ENCODE data around the gene MYO18B.

Gene MYO18B

GRCh38 chr22:25996669-25997068 lies 254.7 kb downstream of the MYO18B start:
- no peak for DNase-seq (ENCODE audit: low read depth)

- no peak for DNase-seq (ENCODE audit: low read depth)
Measured at GRCh38 chr22:25997886-25998775, 256.1 kb downstream of the MYO18B start.

- DNase-seq (ENCODE audit: low read depth) = no peak
Measured at GRCh38 chr22:26002456-26002855, 260.5 kb downstream of the MYO18B start.

GRCh38 chr22:26004477-26004876 lies 262.5 kb downstream of the MYO18B start:
- no peak for DNase-seq (ENCODE audit: low read depth)

GRCh38 chr22:26008587-26008986 lies 266.6 kb downstream of the MYO18B start:
- no peak for DNase-seq (ENCODE audit: low read depth)

GRCh38 chr22:26016916-26017315 lies 274.9 kb downstream of the MYO18B start:
- DNase-seq (ENCODE audit: low read depth) = no peak

- no peak for DNase-seq (ENCODE audit: low read depth)
Measured at GRCh38 chr22:26017932-26018331, 275.9 kb downstream of the MYO18B start.

- no peak for DNase-seq (ENCODE audit: low read depth)
Measured at GRCh38 chr22:26019596-26019995, 277.6 kb downstream of the MYO18B start.

GRCh38 chr22:26021516-26021915 lies 279.5 kb downstream of the MYO18B start:
- DNase-seq (ENCODE audit: low read depth) = no peak

- no peak for DNase-seq (ENCODE audit: low read depth)
Measured at GRCh38 chr22:26023104-26023775, 281.3 kb downstream of the MYO18B start.

GRCh38 chr22:26025626-26026025 lies 283.6 kb downstream of the MYO18B start:
- DNase-seq (ENCODE audit: low read depth) = no peak

GRCh38 chr22:26027341-26027740 lies 285.4 kb downstream of the MYO18B start:
- no peak for DNase-seq (ENCODE audit: low read depth)

- no peak for DNase-seq (ENCODE audit: low read depth)
Measured at GRCh38 chr22:26031641-26032040, 289.7 kb downstream of the MYO18B start.

GRCh38 chr22:26033071-26033470 lies 291.1 kb downstream of the MYO18B start:
- no peak for DNase-seq (ENCODE audit: low read depth)

GRCh38 chr22:26033586-26033985 lies 291.6 kb downstream of the MYO18B start:
- DNase-seq (ENCODE audit: low read depth) = no peak

- no peak for DNase-seq (ENCODE audit: low read depth)
Measured at GRCh38 chr22:26035523-26035922, 293.5 kb downstream of the MYO18B start.

- no peak for DNase-seq (ENCODE audit: low read depth)
Measured at GRCh38 chr22:26038365-26038764, 296.4 kb downstream of the MYO18B start.

- DNase-seq (ENCODE audit: low read depth) = no peak
Measured at GRCh38 chr22:26041931-26042330, 299.9 kb downstream of the MYO18B start.

- no peak for DNase-seq (ENCODE audit: low read depth)
Measured at GRCh38 chr22:26043031-26043430, 301.0 kb downstream of the MYO18B start.

GRCh38 chr22:26045051-26045450 lies 303.1 kb downstream of the MYO18B start:
- DNase-seq (ENCODE audit: low read depth) = no peak

- no peak for DNase-seq (ENCODE audit: low read depth)
Measured at GRCh38 chr22:26045860-26046259, 303.9 kb downstream of the MYO18B start.

GRCh38 chr22:26047516-26047915 lies 305.5 kb downstream of the MYO18B start:
- DNase-seq (ENCODE audit: low read depth) = no peak

- DNase-seq (ENCODE audit: low read depth) = no peak
Measured at GRCh38 chr22:26047920-26048319, 305.9 kb downstream of the MYO18B start.
